EH (cell line): ENCODE results near the gene FAM20A.
"Not testable (repeated sequence)": the region's sequence is repeated elsewhere in the genome, so short reads cannot be mapped to it uniquely, and the experiment has no call there.

Experiments used
- DNase-seq: peaks from one replicate; pipeline ENCODE4 v3.0.0-alpha.2; 2015; ENCODE audit warnings: low read depth

Gene FAM20A

DNA sequence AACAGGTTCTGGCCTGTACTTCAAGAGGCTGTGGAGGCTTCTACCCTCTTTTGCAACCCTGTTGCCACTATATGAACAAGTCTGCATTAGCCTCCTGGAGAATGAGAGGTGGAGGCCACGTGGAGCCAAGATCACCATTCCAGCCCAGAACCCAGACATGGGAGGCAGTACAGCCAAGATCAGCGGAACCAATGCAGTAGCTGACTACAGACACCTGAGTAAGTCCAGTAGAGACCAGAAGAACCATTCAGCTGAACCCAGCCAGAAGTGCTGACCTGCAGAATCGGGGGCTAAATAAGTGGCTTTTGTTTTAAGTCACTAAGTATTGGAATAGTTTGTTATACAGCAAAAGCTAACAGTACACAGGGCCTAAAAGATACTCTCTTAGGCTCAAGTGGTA, 12.1 kb downstream of the FAM20A start:
- no peak for DNase-seq

GRCh38 chr17:68588362-68588761, 12.8 kb downstream of the FAM20A start:
- no peak for DNase-seq

DNA sequence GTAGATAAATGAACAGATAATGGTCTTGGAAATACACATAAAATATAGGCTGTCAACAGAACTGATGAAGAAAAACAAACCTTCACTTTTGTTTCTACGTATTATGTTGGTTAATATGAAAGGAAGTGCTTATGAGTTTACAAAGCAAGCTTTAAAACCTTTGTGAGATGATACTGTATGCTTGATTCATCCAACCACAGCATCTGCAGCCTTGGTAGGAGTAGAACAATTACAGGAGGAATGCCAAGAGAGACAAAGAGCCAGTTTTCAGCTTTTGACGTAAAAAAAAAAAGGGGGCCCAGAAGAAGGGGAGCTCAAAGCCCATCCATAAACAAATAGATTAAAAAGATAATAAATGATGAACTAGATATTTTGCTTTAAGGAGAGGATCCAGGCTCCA, 13.3 kb downstream of the FAM20A start:
- no peak for DNase-seq

- no peak for DNase-seq
Observed at GRCh38 chr17:68587026-68587425, 14.1 kb downstream of the FAM20A start.

DNA sequence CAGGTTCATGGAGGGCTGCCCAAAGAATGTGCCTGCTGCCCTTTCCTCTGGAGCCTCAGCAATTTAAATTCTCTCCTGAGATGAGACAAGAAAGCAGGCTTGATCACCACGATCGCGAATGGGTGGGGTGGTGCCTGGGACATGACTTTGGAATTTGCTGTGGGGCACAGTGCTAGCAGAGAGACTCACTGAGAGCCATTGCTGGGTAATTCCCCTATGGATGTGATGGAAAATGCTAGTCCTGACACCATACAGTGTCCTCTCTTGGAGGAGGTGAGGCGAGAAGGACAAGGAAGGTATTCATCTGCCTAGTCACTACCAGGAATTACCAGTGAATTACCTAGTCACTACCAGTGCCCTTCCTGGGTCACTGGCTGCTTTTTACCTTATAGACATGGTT, 15.5 kb downstream of the FAM20A start:
- DNase-seq, result no peak

- DNase-seq, result no peak
Observed at GRCh38 chr17:68584581-68585303, 16.4 kb downstream of the FAM20A start.

DNA sequence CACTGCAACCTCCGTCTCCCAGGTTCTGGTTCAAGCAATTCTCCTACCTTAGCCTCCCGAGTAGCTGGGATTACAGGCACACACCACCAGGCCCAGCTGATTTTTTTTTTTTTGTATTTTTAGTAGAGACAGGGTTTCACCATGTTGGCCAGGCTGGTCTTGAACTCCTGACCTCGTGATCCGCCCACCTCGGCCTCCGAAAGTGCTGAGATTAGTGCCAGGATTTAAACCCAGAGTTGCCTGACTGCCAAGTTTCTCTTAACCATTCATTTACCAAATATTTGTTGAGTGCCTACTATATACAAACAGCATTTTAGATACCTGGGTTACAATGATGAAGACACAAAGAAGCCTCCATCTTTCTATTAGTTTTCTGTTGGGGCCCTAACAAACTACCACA, 18.3 kb downstream of the FAM20A start:
- DNase-seq, result not testable (repeated sequence)

- DNase-seq, result no peak
Observed at GRCh38 chr17:68581863-68582645, 19.1 kb downstream of the FAM20A start.

DNA sequence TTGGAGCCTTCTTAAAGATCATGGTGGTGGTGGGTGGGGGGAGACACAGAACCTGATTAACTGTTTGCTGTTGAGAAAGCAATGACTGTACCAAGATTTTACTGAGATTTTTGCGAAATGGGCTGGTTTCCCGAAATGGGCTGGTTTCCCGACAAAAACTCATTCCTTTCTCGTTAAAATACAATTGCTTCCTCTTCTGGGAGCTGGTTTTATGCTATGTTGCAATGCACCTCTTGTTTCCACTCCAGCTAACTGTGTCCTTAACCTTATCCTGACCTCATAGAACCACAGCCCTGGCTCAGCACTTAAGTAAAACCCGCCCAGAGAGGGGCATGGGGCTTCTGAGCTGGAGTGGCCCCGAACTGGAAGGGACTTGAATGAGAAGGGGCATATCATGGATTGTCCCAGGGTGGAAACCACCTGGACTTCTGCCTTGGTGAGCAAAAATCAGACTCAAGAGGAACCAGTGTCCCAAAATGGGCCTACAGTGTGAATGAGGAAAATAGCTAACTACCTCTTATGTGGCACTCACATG, 20.9 kb downstream of the FAM20A start:
- peak; percentile 85 for DNase-seq

DNA sequence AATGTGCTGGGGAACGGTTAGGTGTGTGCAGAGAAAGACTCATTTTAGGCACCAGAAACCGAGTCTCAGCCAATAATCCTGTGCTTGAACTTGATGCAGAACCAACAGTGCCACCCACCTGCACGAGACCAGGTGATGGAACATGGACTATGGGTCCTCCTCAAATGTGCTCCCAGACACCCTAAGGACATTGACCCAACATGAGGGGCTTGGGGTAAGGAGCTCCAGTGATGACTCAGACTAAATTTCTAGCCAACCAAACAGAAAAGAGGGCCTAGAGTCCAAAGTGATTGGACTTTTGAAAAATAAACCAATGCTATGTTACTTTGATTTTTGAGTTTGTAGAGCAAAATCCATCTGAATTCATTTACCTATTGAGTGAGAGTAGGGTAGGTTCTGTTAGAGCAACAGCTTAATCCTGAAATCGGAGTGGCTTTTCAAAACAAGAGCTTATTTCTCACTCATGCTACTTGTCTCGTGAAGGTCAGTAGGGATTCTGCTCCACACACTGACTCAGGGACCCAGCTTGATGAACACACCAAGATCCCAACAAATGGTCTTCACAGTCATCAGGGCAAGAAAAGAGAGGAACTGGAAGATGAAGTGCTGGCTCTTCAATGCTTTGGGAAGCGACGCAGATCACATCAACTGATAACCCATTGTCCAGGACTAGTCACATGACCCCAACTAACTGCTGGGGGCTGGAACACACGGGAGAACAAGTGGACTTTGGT, 21.8 kb downstream of the FAM20A start:
- DNase-seq, result no peak

DNA sequence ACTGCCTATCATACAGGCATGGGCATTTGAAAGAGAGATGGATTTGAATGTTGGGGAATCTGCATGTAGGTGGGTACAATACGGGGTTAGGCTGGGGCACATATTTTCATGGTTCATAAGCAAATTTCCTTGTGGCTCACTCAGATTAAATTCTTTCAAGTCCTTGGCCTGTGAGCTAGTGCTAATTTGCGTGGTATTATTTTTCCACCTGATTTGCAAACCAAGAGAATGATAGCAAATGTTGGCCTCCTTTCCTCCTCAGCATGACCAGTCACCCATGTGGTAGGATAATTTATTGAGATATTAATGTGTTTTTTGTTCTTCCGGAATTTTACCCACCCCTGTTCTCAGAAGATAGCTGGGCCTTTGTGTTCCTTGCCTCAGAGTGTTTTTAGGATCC, 22.9 kb downstream of the FAM20A start:
- no peak for DNase-seq

DNA sequence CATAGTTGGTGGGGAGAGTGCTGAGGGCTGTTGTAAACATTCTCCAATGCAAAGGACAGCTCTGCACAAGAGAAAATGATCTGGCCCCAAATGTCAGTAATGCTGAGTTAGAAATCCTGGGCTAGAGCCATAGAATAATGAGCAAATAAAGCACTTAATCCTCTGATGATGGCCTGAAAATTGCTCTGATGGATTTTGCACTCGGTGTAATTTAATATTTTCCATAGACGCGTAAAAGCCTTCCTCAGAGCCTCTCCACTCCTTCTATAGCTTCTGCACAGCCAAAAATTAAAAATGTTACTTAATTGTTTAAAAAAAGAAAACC, 23.7 kb downstream of the FAM20A start:
- no peak for DNase-seq

GRCh38 chr17:68576811-68577496, 24.2 kb downstream of the FAM20A start:
- peak; percentile 86 for DNase-seq

DNA sequence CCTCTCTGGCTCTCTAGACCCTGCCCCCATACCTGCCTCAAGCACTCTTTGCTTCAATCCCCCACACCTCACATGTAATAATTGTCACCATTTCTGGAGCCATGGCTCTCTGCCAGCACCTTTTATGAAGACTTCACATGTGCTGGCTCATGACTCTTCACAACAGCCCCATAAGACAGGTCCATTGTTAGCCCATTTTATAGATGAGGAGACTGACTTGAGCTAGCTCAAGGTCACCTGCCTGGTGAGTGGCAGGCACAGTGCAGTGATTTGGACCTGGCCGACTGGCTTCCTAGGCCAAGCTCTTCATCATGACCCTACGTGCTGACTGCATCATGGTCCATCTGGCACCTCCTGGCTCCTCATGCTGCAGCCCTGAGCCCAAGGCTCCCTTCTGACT, 25.0 kb downstream of the FAM20A start:
- DNase-seq, result no peak

- DNase-seq, result no peak
Observed at GRCh38 chr17:68573338-68573737, 27.8 kb downstream of the FAM20A start.

DNA sequence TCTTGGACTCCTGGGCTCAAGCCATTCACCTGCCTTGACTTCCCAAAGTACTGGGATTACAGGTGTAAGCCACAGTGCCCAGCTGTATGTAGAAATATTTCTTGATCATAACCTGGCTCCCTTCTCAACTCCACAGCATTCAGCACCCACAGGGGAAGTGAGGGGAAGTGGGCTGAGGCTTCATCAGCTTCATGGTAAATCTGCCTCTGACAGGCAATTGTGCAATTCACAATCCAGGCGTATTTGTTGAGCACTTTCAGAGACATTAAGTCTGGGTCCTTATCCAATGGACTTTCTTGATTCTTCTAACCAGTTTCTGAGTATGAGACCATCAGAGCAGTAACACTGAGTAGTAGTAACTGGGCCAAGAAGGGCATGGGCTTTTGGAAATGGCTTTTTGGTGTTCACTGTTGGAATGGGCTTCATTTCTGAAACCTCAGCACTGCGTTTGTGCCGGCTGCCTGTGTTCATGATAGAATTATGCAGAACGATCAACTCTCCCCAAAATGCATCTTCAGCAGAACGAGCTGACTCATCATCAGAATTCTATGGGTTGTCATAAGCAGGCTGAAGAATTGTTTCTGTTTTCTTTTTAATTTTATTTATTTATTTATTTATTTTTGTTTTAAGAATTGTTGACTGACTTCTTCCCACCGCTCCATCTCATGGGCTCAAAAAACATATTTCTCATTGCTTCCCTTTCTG, 28.9 kb downstream of the FAM20A start:
- DNase-seq, result no peak

- DNase-seq, result no peak
Observed at GRCh38 chr17:68570526-68570925, 30.6 kb downstream of the FAM20A start.

- DNase-seq, result no peak
Observed at GRCh38 chr17:68569346-68569745, 31.8 kb downstream of the FAM20A start.

DNA sequence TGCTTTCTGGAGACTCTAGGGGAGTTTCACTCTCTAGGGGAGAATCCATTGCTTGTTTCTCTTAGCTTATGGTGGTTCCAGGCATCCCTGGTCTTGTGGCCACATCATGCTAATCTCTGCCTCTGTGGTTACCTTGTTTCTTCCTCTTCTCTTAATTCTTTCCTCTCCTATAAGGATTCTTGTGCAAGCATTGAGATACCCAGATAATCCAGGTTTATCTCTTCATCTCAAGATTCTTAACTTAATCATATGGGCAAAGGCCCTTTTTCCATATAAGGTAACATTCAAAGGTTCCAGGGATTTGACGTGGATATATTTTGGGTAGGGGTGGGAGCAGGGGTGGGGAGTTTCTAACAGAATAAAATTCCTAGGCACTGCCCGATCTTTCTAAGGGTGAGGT, 32.6 kb downstream of the FAM20A start:
- DNase-seq, result no peak

DNA sequence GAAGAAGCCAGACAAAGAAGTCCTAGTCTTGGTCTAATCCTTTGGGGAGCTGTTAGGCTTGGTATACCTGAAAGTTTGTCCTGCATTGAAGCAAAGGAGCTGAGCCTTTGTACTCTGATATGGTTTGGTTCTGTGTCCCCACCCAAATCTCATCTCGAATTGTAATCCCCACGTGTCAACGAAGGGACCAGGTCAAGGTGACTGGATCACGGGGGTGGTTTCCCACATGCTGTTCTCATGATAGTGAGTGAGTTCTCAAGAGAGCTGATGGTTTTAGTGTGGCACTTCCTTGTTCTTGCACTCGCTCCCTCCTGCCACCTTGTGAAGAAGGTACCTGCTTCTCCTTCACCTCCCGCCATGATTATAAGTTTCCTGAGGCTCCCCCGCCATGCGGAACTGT, 33.6 kb downstream of the FAM20A start:
- DNase-seq, result no peak

DNA sequence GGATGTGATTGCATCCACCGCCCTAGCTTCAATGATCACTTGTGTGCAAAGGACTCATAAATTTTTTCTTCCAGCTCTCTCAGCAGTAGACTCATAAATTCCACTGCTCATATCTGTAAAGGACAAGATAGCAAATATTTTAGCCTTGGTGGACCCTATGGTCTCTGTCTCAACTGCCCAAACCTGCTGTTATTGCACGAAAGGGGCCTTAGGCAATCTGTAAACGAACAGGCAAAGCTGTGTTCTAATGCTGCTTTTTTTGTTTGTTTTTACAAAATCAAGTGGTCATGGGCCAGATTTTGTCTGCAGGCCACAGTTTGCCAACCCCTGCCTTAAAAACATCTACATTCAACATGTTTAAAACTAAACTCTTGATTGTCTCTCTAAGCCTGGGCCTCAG, 34.1 kb downstream of the FAM20A start:
- peak; percentile 61 for DNase-seq

DNA sequence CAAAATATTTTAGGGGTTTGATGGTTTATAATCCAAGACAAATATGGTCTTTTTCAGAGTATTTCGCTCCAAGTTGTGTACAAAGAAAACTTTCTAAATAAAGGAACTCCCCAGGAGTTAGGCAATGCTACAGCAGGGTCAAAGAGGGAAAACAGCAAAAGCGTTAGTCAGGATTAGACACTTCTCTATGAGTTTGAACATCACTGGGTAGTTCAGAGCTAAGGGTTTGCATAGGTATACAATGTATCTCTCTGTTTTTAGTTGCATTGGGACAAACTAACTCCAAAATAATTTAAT, 34.8 kb downstream of the FAM20A start:
- DNase-seq, result peak; percentile 29
